CD4-positive, alpha-beta T cell (primary cell): Measurements from ENCODE around the gene L1TD1. TPM values are rescaled to one million over a fixed set of nuclear protein-coding genes. Genes with fewer than 3 reads are reported as not detected.

Experiments
- ATAC-seq: fragments of 200-7000 bp; cut with Tn5 transposase; one replicate; pipeline ENCODE4 v1.10.0; 2022; ENCODE audit warnings: mild to moderate bottlenecking; ENCODE audit not compliant: poor library complexity
- CTCF ChIA-PET: fragments of 350-600 bp; sonication (Branson Sonifier 250); formaldehyde crosslinking; loops from one replicate; lab custom pipeline; 2021; ENCODE audit warnings: antibody characterized with exemption, inconsistent platforms; lab: Charles Lee
- POLR2A ChIA-PET: fragments of 350-600 bp; sonication (Branson Sonifier 250); formaldehyde crosslinking; loops from one replicate; lab custom pipeline; 2021; ENCODE audit warnings: antibody characterized with exemption, inconsistent platforms; lab: Charles Lee
- DNase-seq, 14 experiments: peaks; one replicate each; pipeline ENCODE4 v3.0.0-alpha.2; 2013 to 2020; ENCODE audit warnings: mixed read lengths in 2 of 14
- H3K27ac ChIP-seq, 2 donors: one replicate each; pipeline versions ENCODE4 v1.5.1 to v1.7.0; 2013; ENCODE audit warnings: low read length in 2 of 2, low read depth in 1 of 2, mild to moderate bottlenecking in 1 of 2
- H3K27me3 ChIP-seq, 2 experiments: 1 replicate in 1 of 2; 2 replicates in 1 of 2; pipeline versions ENCODE4 v1.6.1 to v1.7.0; 2013; ENCODE audit warnings: low read length in 2 of 2, control low read depth in 1 of 2, mild to moderate bottlenecking in 1 of 2, moderate library complexity in 1 of 2; ENCODE audit not compliant: insufficient read depth in 2 of 2, control insufficient read depth in 1 of 2
- H3K36me3 ChIP-seq: one replicate; pipeline ENCODE4 v1.6.1; 2013; ENCODE audit warnings: low read length, control low read depth; ENCODE audit not compliant: insufficient read depth
- H3K4me1 ChIP-seq: one replicate; pipeline ENCODE4 v1.6.1; 2013; ENCODE audit warnings: low read length, control low read depth; ENCODE audit not compliant: insufficient read depth
- H3K4me3 ChIP-seq: one replicate; pipeline ENCODE4 v1.5.1; 2013; ENCODE audit warnings: mild to moderate bottlenecking, low read length, moderate library complexity
- H3K9me3 ChIP-seq, 2 experiments: 1 replicate in 1 of 2; 2 replicates in 1 of 2; pipeline versions ENCODE4 v1.6.1 to v1.7.0; 2013; ENCODE audit warnings: low read length in 2 of 2, mild to moderate bottlenecking in 2 of 2, control low read depth in 1 of 2, moderate library complexity in 1 of 2; ENCODE audit not compliant: control insufficient read depth in 1 of 2, insufficient read depth in 1 of 2
- H3K27ac Mint-ChIP-seq: one replicate; pipeline ENCODE4 v1.8.0; 2020; ENCODE audit warnings: mixed read lengths
- H3K27me3 Mint-ChIP-seq: one replicate; pipeline ENCODE4 v1.8.0; 2021; ENCODE audit warnings: mixed read lengths
- H3K36me3 Mint-ChIP-seq: one replicate; pipeline ENCODE4 v1.8.0; 2021; ENCODE audit warnings: low read depth, mixed read lengths
- H3K4me1 Mint-ChIP-seq: one replicate; pipeline ENCODE4 v1.8.0; 2021; ENCODE audit warnings: low read depth, mixed read lengths
- H3K4me3 Mint-ChIP-seq: one replicate; pipeline ENCODE4 v1.8.0; 2020; ENCODE audit warnings: mild to moderate bottlenecking, mixed read lengths
- H3K9me3 Mint-ChIP-seq: one replicate; pipeline ENCODE4 v1.8.0; 2020; ENCODE audit warnings: mixed read lengths
- CTCF ChIP-seq: fragments of 200-600 bp; IDR thresholded peaks from one replicate; pipeline ENCODE4 v1.8.0; 2022; ENCODE audit warnings: antibody characterized with exemption, mild to moderate bottlenecking
- intact Hi-C, 2 experiments: fragments of 100-400 bp; cut with DNase I in 1 of 2; cut with micrococcal nuclease in 1 of 2; formaldehyde crosslinking; loops; one replicate each; pipeline versions ENCODE4 v1.15.1 to v1.9.0; 2023 to 2025; cut with DNase I, micrococcal nuclease
- total RNA-seq, 174 experiments: library from RNA in 2 of 174; stranded (reverse) in 2 of 174; gene quantifications; one replicate each; pipeline ENCODE4 v1.2.3 and lab custom pipeline; 2021 to 2026

Gene L1TD1
- total RNA-seq, 2 experiments from 2014 or later: 0.06 TPM; not detected in 1

GRCh38 chr1:62230718-62231117, 36.1 kb downstream of the L1TD1 start:
- H3K27me3 Mint-ChIP-seq: no peaks in the 10 kb centered on the region
- H3K9me3 ChIP-seq: peaks cover 0 to 3% of the 10 kb centered on the region in 2 experiments
- no peak for ATAC-seq
- DNase-seq: no peak
- intact Hi-C loops: no loop called here
- H3K36me3 Mint-ChIP-seq: no peaks in the 10 kb centered on the region
- H3K4me3 Mint-ChIP-seq: no peak overlapping the region
- H3K27me3 ChIP-seq: no peaks in the 10 kb centered on the region
- no peaks in the 10 kb centered on the region for H3K4me1 ChIP-seq
- H3K4me1 Mint-ChIP-seq: no peaks in the 10 kb centered on the region
- CTCF ChIA-PET: no interaction called here
- H3K27ac Mint-ChIP-seq: no peak overlapping the region
- H3K36me3 ChIP-seq: no peaks in the 10 kb centered on the region
- H3K4me3 ChIP-seq: no peak overlapping the region
- no peaks in the 10 kb centered on the region for H3K9me3 Mint-ChIP-seq
- no peak overlapping the region for H3K27ac ChIP-seq
- no peak for TF ChIP-seq CTCF
- POLR2A ChIA-PET: no interaction called here

- H3K27ac Mint-ChIP-seq: no peak overlapping the region
- no peak overlapping the region for H3K27ac ChIP-seq
- H3K4me3 ChIP-seq: no peak overlapping the region
- CTCF ChIA-PET: no interaction called here
- H3K9me3 ChIP-seq: peaks cover 0 to 3% of the 10 kb centered on the region in 2 experiments
- no peak overlapping the region for H3K4me3 Mint-ChIP-seq
- no peaks in the 10 kb centered on the region for H3K27me3 ChIP-seq
- no peak for TF ChIP-seq CTCF
- no peaks in the 10 kb centered on the region for H3K4me1 Mint-ChIP-seq
- H3K9me3 Mint-ChIP-seq: no peaks in the 10 kb centered on the region
- H3K27me3 Mint-ChIP-seq: no peaks in the 10 kb centered on the region
- POLR2A ChIA-PET: no interaction called here
- intact Hi-C loops: no loop called here
- no peaks in the 10 kb centered on the region for H3K36me3 ChIP-seq
- H3K4me1 ChIP-seq: no peaks in the 10 kb centered on the region
- DNase-seq (no peak), ATAC-seq (no peak)
- no peaks in the 10 kb centered on the region for H3K36me3 Mint-ChIP-seq
Measured at GRCh38 chr1:62232871-62233278, 38.2 kb downstream of the L1TD1 start.

GRCh38 chr1:62233926-62234450, 39.3 kb downstream of the L1TD1 start:
- no peak overlapping the region for H3K4me3 Mint-ChIP-seq
- no peaks in the 10 kb centered on the region for H3K36me3 Mint-ChIP-seq
- Histone ChIP-seq H3K4me1 (no peaks in the 10 kb centered on the region), H3K9me3 (no peaks in the 10 kb centered on the region), H3K27me3 (no peaks in the 10 kb centered on the region), H3K27ac (no peak overlapping the region), H3K36me3 (no peaks in the 10 kb centered on the region), H3K4me3 (no peak overlapping the region)
- no peak overlapping the region for H3K27ac Mint-ChIP-seq
- POLR2A ChIA-PET: no interaction called here
- no peak for TF ChIP-seq CTCF
- no peaks in the 10 kb centered on the region for H3K27me3 Mint-ChIP-seq
- no peaks in the 10 kb centered on the region for H3K4me1 Mint-ChIP-seq
- no peak for DNase-seq
- intact Hi-C loops: no loop called here
- no peak for ATAC-seq
- H3K9me3 Mint-ChIP-seq: no peaks in the 10 kb centered on the region
- CTCF ChIA-PET: no interaction called here
